NCI-H1930 (cell line): Measurements from ENCODE around the gene MISFA.
"Not testable (repeated sequence)": the region's sequence is repeated elsewhere in the genome, so short reads cannot be mapped to it uniquely, and the experiment has no call there.

ENCODE experiments used
- DNase-seq, 2 experiments: peaks; one replicate each; lab custom pipeline; 2025; lab: John Stamatoyannopoulos, UW

Gene MISFA

GRCh38 chr11:18599739-18600230, at the start of gene MISFA:
Gene MISFA, plus strand, starts transcription at chr11:18599789. Its CDS starts 140 bp downstream, at chr11:18599929.
- DNase-seq, result no peak

- no peak for DNase-seq
Measured at GRCh38 chr11:18563090-18563730, 36.4 kb upstream of the MISFA start.

- no peak for DNase-seq
Measured at GRCh38 chr11:18564149-18564548, 35.4 kb upstream of the MISFA start.

GRCh38 chr11:18566406-18566805, 33.2 kb upstream of the MISFA start:
- no peak for DNase-seq

- DNase-seq, result no peak
Measured at GRCh38 chr11:18567081-18567480, 32.5 kb upstream of the MISFA start.

GRCh38 chr11:18575361-18575760, 24.2 kb upstream of the MISFA start:
- DNase-seq, result no peak

- no peak for DNase-seq
Measured at GRCh38 chr11:18578975-18579598, 20.5 kb upstream of the MISFA start.

- DNase-seq, result no peak
Measured at GRCh38 chr11:18580113-18580766, 19.3 kb upstream of the MISFA start.

GRCh38 chr11:18581825-18582224, 17.8 kb upstream of the MISFA start:
- DNase-seq, result no peak

- DNase-seq, result peak; percentile 62 to 79
Measured at GRCh38 chr11:18588297-18589252, 11.0 kb upstream of the MISFA start, which contains the start of gene UEVLD. Gene UEVLD, minus strand, starts transcription at chr11:18588734. Its CDS starts 80 bp downstream, at chr11:18588654.

- no peak for DNase-seq
Measured at GRCh38 chr11:18590571-18590970, 9.0 kb upstream of the MISFA start.

- not testable (repeated sequence) for DNase-seq
Measured at GRCh38 chr11:18594088-18594487, 5.5 kb upstream of the MISFA start.

- DNase-seq, result no peak
Measured at GRCh38 chr11:18594999-18595749, 4.4 kb upstream of the MISFA start.

- no peak for DNase-seq
Measured at GRCh38 chr11:18600915-18601569, 1.5 kb downstream of the MISFA start.

GRCh38 chr11:18608376-18608775, 8.8 kb downstream of the MISFA start:
- no peak for DNase-seq

GRCh38 chr11:18611196-18611595, 11.6 kb downstream of the MISFA start:
- DNase-seq, result no peak

GRCh38 chr11:18612394-18612793, 12.8 kb downstream of the MISFA start:
- no peak for DNase-seq

GRCh38 chr11:18614667-18615066, 15.1 kb downstream of the MISFA start:
- no peak for DNase-seq

GRCh38 chr11:18615628-18616392, 16.2 kb downstream of the MISFA start:
- DNase-seq, result no peak
